Measurements from ENCODE around the gene GRN. TPM values are rescaled to one million over a fixed set of nuclear protein-coding genes. Genes with fewer than 3 reads are reported as not detected.

The GRN gene
- total and polyA plus RNA-seq, 2 donors (not counting 3 experiments of a cell fraction or from before 2014, with no cell fraction given) = 343 to 1,034 TPM

GRCh38 chr17:44345454-44346026 is 438 bp downstream of the GRN start:
- H3K9ac ChIP-seq (replicated peaks; ENCODE audit: extremely low read depth, insufficient read depth, low read length) = peak overlapping the region; percentile 61
- no peaks in the 10 kb centered on the region for H3K9me1 ChIP-seq (replicated peaks; ENCODE audit: control insufficient read depth, extremely low read depth, insufficient read depth, low read length)
- H3K4me2 ChIP-seq (ENCODE audit: insufficient read depth, low read length) = peak overlapping the region; percentile 60
- no peaks in the 10 kb centered on the region for H3K4me1 ChIP-seq (ENCODE audit: control insufficient read depth, extremely low read depth, insufficient read depth, low read length)
- no peaks in the 10 kb centered on the region for H4K20me1 ChIP-seq (replicated peaks; ENCODE audit: control insufficient read depth, extremely low read depth, insufficient read depth, low read length)
- peaks cover 2% of the 10 kb centered on the region for H3K79me2 ChIP-seq (ENCODE audit: control insufficient read depth, insufficient read depth, low read length)
- intact Hi-C loops (cut with micrococcal nuclease) (loop anchor here (1.0 to 2.0 kb wide), 4 partner anchors 15 to 145 kb away; no protein-coding TSS in a partner anchor), dilution Hi-C loops (cut with MboI; ENCODE audit: extremely low pct_ligation_motif_present, low sequenced_read_pairs) (no loop called here)
- ChIA-PET CTCF (interaction anchor here (0.6 to 3.2 kb wide), 19 partner anchors 8 to 402 kb away, joined by 3 to 37 read pairs (median 6); partner anchors contain the start of genes FAM171A2 and TMUB2), POLR2A (interaction anchor here (0.6 to 1.6 kb wide), 4 partner anchors 125 to 161 kb away, joined by 3 to 4 read pairs (median 3); partner anchors contain the start of gene TMUB2)
- H3K9me3 ChIP-seq (replicated peaks; ENCODE audit: control insufficient read depth, insufficient read depth, low read length) = no peaks in the 10 kb centered on the region
- peak overlapping the region; percentile 3 for H2AFZ ChIP-seq (ENCODE audit: low read depth, low read length)
- peak overlapping the region; percentile 4 for H3K27ac ChIP-seq (ENCODE audit: insufficient read depth, low read depth, low read length)
- H3K27me3 ChIP-seq (ENCODE audit: control insufficient read depth in 2 of 2, insufficient read depth in 2 of 2, low read length in 2 of 2) = peaks cover 0 to under 1% of the 10 kb centered on the region in 2 experiments
- H3K4me3 ChIP-seq (replicated peaks in 1 of 3; ENCODE audit: insufficient read depth in 1 of 3, low read depth in 1 of 3, low read length in 3 of 3) = peak overlapping the region; percentile 31 to 70 (median 62)
- TSS peak; percentile 65 for BruUV-seq (replicated peaks)
- DNase-seq (ENCODE audit: low read depth, low spot score) (peak; percentile 70), FAIRE-seq (peak; percentile 88)
- TF ChIP-seq CTCF (IDR thresholded peaks at IDR 0.05; ENCODE audit: extremely low read depth in 1 of 2, insufficient read depth in 1 of 2, low read depth in 1 of 2, low read length in 2 of 2) (peak; percentile 34 to 56), POLR2A (IDR thresholded peaks at IDR 0.05; ENCODE audit: low read depth, low read length) (no peak), MYC (IDR thresholded peaks at IDR 0.05; ENCODE audit: low read depth, low read length) (no peak), FOS (IDR thresholded peaks at IDR 0.05; ENCODE audit: borderline replicate concordance, insufficient read depth, low read length) (no peak), JUN (IDR thresholded peaks at IDR 0.05; ENCODE audit: borderline replicate concordance, insufficient read depth, insufficient read length, low read depth) (no peak), GATA2 (IDR thresholded peaks at IDR 0.05; ENCODE audit: insufficient read depth, insufficient read length, low read depth, low read length) (no peak)
- peaks cover 1 to 15% of the 10 kb centered on the region in 2 experiments for H3K36me3 ChIP-seq (ENCODE audit: control insufficient read depth in 2 of 2, extremely low read depth in 1 of 2, insufficient read depth in 2 of 2, low read length in 2 of 2)

Measured in endothelial cell of umbilical vein (primary cell).